Loucy (cell line): Measurements from ENCODE around the gene GIT1.

Source experiments
- CTCF ChIP-seq: fragments of 200-600 bp; sonication (generic); conservative IDR thresholded peaks from 2 replicates; pipeline ENCODE4 v1.5.1; 2014; ENCODE audit warnings: mild to moderate bottlenecking, antibody characterized with exemption, low read length
- EZH2phosphoT487 ChIP-seq: fragments of 200-600 bp; IDR thresholded peaks from 2 replicates; pipeline ENCODE4 v1.6.1; 2018; ENCODE audit warnings: antibody characterized with exemption, mild to moderate bottlenecking, moderate library complexity, borderline replicate concordance

GRCh38 chr17:29617481-29618271, 28.2 kb upstream of the GIT1 start:
- TF ChIP-seq CTCF (peak; percentile 70), EZH2phosphoT487 (no peak)
